AG09319 (cell line): Measurements from ENCODE around the gene TMEM11.

Source experiments
- DNase-seq: peaks from one replicate; pipeline ENCODE4 v3.0.0-alpha.2; 2010; ENCODE audit warnings: low read depth; ENCODE audit errors: extremely low read depth
- TF ChIP-seq, protein P1 (sequence below): IDR thresholded peaks from 2 replicates; pipeline ENCODE4 v1.5.1; 2011; ENCODE audit warnings: low read depth, mild to moderate bottlenecking, inconsistent platforms, low read length, moderate library complexity

Gene TMEM11, protein sequence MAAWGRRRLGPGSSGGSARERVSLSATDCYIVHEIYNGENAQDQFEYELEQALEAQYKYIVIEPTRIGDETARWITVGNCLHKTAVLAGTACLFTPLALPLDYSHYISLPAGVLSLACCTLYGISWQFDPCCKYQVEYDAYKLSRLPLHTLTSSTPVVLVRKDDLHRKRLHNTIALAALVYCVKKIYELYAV

DNA sequence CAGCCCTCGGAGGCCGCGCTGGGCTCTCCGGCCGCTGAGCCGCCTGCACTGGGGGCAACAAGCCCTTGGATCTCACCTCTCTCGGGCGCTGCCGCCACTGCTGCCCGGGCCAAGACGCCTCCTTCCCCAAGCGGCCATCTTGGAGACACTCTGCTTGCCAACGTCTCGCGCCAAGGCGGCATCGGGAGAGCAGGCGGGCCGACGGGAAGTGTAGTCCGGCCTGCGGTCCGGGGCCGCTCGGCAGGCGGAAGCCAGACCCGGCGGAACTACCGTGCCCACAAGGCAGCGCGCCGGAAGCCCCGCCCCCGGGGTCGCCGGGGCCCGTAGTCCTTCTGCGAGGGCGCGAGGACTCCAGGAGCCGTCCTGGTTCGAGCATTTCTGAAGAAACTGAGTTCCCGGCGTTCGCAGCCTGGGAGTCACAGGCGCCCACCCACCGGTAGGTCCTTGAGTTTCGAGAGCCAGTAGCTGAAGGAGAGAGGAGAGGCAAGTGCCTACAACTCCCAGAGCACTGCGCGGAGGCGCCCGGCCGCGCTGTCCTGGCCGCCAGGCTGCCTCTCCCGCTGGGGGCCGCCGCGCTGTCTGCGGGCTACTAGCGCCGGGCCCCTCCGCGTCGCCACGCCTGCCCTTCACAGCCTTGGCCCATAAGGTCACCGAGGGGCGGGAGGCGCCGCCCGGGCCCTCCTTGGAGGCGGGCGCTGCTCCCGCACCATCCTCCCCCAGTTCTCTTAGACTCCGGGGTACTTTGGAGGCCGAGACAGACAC lies at the start of gene TMEM11:
Gene TMEM11 (minus strand): TSS at position 147 of the 762 bp plus-strand sequence. CDS start 9 bp downstream, at position 138.
- TF ChIP-seq, protein P1, sequence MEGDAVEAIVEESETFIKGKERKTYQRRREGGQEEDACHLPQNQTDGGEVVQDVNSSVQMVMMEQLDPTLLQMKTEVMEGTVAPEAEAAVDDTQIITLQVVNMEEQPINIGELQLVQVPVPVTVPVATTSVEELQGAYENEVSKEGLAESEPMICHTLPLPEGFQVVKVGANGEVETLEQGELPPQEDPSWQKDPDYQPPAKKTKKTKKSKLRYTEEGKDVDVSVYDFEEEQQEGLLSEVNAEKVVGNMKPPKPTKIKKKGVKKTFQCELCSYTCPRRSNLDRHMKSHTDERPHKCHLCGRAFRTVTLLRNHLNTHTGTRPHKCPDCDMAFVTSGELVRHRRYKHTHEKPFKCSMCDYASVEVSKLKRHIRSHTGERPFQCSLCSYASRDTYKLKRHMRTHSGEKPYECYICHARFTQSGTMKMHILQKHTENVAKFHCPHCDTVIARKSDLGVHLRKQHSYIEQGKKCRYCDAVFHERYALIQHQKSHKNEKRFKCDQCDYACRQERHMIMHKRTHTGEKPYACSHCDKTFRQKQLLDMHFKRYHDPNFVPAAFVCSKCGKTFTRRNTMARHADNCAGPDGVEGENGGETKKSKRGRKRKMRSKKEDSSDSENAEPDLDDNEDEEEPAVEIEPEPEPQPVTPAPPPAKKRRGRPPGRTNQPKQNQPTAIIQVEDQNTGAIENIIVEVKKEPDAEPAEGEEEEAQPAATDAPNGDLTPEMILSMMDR = no peak
- DNase-seq = peak; percentile 90

- TF ChIP-seq, protein P1 = no peak
- DNase-seq = no peak
Observed at GRCh38 chr17:21263376-21263775, 49.4 kb upstream of the TMEM11 start.

DNA sequence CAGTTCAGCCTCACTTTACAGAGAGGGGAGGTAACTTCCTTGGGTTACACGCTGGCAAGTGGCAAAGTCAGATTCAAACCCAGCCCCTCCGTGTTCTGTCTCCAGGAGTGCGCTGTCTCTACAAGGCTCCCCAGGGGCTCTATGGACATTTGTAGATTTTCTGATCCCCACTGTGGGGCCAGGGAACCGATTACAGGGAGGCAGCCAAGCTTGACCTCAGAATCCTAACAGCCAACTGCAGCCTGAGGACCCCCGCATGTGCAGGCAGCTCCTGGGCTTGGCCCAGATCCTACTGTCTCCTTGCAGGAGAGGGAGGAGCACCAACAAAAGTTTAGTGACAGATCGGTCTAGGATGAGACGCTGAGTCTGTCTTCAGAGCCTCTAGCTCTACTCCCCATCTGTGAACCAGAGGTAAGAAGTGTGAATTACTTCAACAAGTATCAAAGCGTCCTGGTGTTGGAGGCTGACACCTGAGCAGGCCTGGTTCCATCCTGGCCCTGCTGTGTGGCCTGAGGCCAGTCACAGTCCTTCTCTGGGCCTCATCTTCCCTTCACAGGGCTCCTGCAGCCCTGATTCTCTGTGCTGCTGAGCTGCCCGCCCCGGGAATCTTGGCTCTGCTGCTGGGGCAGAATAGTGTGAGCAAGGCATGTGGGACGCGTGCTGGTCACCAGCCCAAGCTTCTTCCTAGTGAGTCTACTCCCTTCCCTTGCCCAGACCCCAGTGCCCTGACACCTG lies 48.5 kb upstream of the TMEM11 start:
- DNase-seq = no peak
- TF ChIP-seq, protein P1 = no peak

- TF ChIP-seq, protein P1 = no peak
- no peak for DNase-seq
Observed at GRCh38 chr17:21258593-21258992, 44.6 kb upstream of the TMEM11 start.

DNA sequence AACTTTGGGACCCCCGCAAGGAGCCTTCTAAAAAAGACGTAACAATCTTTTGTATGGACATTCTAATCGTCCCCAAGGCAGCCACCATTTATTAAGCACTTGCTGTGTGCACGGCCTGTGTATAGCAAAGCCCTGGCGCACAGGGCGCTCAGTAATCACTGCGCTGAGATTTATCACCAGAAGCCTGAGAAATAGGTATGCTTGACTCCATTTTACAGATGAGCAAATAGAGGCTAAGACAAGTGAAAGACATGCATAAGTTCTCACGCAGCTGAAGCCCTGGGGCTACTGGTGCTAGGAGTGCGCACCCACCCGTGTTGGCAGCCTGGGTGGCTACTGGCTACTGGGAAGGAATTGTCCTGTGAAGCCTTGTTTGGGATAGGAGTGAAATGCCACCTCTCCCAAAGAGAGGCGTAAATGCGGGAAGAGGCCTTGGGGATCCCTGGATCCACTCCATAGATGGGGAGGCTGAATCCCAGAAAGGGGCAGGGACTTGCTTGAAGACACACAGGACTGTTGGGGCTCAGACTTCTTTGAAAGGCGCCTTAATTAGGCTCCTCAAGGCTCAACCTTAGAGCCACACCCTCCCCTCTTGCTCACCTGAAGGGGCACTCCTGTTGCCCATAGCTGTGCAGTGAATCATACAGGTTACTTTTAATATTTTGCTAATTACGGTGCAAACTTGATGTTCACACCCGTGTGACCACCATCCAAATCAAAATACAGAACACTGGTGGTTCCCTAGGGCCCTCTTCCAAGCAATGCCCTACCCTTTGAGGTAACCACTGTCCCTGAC lies 39.9 kb upstream of the TMEM11 start:
- DNase-seq = no peak
- TF ChIP-seq, protein P1 = no peak

- TF ChIP-seq, protein P1 = no peak
- peak; percentile 49 for DNase-seq
Observed at GRCh38 chr17:21252796-21253645, 39.1 kb upstream of the TMEM11 start, which contains the start of gene NATD1. NATD1 (minus strand) TSS chr17:21253410; CDS start chr17:21253264, 146 bp downstream.
